Kidney capillary endothelial cell (primary cell): ENCODE data around the gene B3GALNT2.
A peak's percentile ranks its signal among the peaks of the same experiment; 100 is the strongest.
"Not testable (repeated sequence)": the region's sequence is repeated elsewhere in the genome, so short reads cannot be mapped to it uniquely, and the experiment has no call there.

ENCODE experiments used
- DNase-seq: peaks from one replicate; pipeline ENCODE4 v3.0.0-alpha.2; 2018; ENCODE audit warnings: low spot score

B3GALNT2 gene

DNA sequence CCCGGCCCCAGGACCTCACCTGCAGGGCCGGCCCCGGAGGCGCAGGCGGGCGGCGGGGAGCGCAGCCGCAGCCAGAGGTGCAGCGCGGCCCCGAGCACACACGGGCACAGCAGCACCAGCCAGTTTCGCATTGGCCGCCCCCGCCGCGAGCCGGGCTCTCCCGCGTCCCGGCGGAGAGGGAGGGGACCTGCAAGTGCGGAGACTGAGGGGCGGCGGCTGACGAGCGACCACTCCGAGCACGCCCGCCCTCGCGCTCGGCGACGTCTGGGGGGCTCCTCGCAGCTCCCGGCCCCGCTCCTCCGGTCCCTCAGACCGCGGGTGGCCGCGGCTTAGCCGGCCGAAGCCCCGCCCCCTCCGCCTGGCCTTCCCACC lies at the start of gene B3GALNT2:
Gene B3GALNT2 (minus strand): TSS at position 331 of the 372 bp plus-strand sequence. CDS start 200 bp downstream, at position 131.
- DNase-seq: no peak

DNA sequence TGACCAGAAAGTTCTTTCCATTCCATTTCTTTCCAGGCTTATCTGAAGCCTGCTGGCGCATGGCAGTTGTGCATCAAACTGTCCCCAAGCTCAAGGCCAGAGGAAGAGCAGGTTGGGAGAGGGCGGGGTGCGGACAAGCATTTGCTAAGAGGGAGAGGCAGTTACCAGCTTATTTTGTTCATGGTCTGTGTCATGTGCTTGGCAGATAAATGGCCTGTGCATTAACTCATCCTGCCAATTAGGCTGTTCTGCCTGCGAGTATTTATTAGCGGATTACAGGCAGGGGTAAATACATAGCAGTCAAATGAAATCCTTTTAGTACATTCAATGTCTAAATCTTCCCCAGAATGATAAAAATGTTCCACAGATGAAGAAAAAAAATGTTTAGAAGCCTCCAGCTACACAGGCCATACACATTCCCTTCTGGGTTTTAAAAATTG lies 48.9 kb upstream of the B3GALNT2 start:
- no peak for DNase-seq

DNA sequence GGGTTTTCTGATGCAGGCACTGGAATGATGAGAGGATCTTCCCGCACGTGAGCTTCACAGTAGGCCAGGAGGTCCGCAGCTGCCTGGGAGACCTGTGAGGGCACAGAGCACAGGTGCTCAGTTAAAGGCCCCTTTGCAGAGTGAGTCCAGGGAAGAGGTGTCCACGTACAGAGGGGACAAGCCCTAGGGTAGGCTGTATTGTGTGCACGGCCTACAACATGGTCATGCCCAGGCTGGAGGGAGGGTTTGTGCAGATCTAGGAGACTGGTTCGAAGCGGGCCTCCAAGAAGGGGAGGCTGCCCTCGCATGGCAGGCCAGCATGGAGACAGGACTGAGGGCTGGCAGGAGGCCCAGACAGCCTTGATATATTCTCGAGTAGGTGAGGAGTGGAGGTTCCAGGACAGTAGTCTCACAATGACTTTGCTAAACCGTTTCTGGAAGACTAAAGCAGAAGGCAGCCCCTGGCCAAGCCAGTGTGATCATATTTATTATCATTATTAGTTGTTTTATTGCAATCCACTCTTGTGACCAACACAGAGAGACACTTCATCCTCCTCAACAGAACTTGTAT lies 48.0 kb upstream of the B3GALNT2 start:
- DNase-seq: no peak

DNA sequence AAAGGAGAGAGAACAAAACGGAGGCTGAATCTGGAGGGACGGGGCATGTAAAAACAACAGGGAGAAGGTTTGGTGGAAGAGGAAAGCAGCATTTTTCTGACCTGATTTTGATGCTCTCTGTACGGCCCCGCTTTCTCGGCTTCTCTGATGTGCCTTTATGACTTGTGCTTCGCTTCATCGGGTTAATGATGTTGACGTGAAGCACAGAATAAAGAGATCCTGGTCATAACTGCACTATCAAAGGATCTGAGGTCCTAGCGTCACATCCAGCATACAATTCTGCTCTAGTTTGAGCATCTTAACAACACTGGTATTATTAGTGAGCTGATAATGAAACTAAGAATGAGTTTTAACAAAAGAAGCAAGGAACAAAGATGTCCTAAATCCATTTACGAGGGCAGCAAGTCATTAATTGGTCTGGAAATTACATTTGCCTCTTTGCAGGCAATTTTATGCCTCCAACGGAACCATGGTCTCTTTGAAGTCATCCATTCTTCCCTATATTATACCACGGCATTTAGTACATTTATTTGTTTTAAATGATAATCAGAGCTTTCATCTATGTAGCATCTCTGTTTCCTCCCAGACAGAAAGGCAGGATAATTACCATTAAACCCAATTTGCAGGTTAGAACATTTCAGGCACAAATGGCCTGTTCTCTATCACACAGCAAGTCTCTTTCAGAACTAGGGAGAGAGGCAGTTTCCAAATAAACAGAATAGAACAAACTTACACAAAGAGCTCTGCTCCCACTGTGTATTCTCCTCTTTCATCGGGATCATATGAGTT lies 45.3 kb upstream of the B3GALNT2 start:
- DNase-seq: no peak

DNA sequence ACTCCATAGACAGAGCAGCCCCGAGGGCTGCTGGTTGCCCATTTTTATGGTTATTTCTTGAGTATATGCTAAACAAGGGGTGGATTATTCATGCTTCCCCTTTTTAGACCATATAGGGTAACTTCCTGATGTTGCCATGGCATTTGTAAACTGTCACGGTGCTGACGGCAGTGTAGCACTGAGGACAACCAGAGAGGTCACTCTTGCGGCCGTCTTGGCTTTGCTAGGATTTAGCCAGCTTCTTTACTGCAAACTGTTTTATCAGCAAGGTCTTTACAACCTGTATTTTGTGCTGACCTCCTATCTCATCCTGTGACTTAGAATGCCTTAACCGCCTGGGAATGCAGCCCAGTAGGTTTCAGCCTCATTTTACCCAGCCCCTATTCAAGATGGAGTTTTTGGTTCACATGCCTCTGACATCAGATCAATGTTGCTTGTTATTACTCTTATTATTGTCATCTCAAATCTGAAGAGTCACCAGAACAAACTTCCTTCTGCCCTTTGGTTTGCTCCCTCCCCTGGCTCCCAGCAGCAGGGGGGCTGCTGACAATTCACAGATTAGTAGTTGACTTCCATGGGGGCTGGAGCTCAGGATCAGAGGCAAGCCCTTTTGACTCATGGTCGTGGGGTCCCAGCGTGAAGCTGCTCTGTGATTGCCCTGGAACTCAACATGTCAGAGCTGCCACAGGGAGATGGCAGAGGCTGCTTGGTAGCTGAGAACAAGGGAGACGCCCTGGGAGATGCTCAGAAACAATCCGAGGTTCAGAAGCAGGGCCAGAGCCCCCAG lies 42.3 kb upstream of the B3GALNT2 start:
- not testable (repeated sequence) for DNase-seq

DNA sequence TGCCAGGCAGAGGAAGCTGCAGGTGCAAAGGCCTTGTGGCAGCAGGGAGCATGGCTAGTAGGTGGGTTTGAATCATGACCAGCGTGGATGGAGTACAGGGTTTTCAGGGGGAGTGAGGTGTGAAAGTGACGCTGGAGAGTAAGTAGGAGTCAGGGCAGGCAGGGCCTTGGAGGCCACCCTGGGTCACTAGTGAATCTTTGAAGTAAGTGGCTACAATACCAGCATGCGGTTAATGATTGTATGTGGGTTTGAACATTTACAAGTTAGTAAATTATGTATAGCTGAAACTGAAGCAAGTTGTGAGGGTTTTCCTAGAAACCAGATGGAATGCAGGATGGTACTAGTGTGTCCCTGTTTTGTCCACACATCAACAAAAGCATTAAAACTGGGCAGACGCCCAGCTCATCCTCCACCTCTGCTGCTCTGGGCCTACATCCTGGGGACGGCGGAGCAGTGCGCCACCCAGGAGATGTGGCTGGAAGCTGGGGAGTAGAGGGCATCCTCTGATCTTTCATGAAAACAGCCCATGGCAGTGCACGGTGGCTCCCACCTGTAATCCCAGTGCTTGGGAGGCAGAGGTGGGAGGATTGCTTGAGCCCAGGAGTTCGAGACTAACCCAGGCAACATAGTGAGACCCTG lies 41.2 kb upstream of the B3GALNT2 start:
- DNase-seq: no peak

DNA sequence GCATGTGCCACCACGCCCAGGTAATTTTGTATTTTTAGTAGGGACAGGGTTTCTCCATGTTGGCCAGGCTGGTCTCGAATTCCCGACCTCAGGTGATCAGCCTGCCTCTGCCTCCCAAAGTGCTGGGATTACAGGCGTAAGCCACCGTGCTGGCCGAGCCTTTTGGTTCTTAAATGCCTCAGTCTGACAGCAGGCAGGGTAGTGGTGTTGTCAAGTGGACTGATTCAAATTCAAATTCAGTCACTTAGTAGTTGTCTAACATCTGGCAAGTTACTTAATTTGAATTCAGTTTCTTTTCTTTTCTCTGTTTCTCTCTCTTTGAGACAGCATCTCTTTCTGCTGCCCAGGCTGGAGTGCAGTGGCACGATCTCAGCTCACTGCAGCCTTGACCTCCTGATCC lies 38.6 kb upstream of the B3GALNT2 start:
- DNase-seq: not testable (repeated sequence)

DNA sequence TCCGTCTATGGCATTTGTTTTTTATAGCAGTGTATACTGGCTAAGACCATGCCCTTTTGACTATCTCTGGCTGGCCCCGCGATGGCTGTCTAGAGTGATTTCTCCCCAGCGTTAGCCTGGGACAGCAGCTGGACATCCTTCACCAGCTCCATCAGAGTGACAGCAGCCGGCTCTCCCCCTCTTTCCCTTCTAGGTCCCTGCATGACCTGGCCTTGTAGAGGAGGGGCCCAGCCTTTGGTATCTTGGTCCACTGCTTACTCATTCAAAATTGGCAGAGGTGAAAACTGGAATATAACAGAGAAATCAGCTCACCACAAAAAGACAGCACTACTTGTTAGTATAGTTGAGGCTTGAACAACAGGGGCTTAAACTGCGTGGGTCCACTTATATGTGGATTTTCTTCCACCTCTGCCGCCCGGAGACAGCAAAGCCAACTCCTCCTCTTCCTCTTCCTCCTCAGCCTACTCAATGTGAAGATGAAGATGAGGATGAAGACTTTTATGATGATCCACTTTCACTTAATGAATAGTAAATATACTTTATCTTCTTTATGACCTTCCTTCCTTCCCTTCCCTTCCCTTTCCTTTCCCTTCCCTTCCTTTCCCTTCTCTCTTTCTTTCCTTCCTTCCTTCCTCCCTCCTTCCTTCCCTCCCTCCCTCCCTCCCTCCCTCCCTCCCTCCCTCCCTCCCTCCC lies 29.4 kb upstream of the B3GALNT2 start:
- no peak for DNase-seq

DNA sequence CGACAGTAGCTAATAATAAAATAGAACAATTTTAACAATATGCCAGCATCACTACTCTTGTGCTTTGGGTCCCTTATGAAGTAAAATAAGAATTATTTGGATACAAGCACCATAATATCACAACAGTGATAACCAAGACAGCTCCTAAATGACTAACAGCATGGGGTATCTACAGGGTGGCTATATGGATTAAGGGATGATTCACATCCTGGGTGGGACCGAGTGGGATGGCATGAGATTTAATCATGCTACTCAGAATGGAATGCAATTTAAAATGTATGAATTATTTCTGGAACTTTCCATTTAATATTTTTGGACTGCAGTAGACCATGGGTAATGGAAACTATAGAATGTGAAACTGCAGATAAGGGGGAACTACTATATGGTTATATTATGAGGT lies 28.1 kb upstream of the B3GALNT2 start:
- no peak for DNase-seq

DNA sequence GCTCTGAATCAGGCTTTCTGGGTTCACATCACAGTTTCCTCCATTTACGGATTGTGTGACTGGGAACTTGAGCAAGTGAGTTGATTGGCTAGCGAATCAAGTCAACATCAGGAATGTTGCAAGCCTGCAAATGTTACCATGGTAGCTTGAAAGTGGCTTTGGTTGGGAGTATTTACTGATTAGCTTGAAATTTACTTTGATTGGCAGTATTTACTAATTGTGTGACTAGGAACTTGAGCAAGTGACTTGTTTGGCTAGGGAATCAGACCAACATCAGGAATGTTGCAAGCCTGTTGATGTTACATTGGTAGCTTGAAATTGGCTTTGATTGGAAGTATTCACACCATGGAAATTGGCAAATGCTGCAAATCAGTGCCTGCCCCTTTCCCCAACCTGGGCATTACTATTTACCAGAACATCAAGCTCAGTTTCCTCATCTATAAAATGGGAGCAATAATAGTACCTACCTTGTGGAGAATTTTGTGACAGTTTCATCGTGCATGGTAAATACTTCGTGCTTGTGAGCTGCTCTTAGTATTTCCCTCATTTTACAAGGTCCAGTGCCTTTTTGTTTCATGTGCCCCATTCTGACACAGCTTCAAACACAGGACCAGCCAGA lies 23.1 kb upstream of the B3GALNT2 start:
- DNase-seq: no peak

DNA sequence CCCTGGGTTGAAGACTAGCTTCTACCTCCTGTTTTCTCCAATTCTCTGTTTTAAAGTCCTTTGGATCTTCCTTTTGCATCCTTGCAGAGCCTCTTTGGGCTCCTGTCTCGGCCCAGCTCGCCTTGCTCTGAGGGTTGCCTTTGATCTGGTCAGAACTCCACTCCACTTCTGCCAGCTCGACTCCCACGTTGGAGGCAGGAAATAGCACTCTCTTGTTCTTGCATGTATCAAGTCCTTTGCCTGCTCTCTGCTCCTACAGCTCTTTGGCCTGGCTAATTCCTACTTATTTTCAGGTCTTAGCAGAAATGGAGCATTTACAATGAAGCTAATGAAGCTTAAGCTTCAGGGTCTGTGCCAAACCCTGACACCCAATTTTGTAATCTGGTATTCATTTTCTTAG lies 21.1 kb upstream of the B3GALNT2 start:
- no peak for DNase-seq

DNA sequence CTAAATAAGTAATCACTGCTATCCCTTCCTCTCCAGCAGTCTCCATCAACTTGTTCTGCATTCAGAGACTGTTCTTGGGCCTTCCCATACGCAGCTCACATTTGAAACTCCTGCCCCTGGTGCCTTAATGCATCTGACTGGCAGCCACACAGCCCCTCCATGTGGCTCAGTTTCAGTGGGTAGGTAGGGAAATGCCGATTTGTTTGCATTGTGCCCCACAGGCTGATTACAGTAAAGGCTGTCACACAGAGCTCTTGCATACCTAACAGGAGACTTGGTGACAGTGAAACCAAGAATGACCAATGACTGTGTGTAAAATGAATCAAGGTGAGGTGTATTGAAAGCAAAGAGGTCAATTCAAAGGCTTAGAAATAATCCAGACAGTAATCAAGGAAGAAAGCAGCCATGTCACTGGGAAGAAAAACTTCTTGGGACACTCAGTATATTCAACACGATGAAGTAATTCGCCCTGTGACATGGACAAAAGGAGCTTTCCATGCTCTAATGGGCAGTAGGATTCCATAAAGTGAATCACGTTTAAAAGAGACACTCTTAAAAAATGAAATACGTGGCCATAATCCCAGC lies 12.7 kb upstream of the B3GALNT2 start:
- DNase-seq: no peak

DNA sequence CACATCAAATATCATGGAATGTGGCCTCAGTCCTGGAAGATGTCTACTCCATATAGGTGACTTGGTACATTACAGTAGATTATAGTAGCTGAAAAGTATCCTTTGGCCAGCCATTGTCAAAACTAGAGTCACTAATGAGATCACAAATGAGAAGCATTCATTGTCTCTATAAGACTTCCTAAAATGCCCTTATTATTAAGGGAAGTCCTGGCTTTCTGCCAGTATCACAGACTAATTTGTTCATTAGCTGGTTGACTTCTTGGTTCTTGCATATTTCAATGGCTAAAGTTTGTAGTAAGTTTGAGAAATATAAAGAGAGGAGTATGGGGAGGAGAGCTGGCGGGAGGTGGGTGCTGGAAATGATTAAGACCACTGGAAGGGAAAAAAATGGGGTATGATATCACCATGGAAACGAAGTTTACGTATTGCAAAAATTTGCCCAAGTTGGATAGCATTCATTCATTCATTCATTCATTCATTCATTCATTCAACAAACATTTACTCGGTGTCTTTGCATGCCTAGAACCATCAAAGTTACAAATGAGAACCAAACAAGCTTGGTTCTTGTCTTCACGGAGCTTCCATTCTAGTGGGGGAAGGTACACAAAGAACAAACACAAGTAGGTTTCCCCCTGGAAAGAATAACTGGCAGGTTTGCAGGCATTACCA lies 11.7 kb upstream of the B3GALNT2 start:
- no peak for DNase-seq

DNA sequence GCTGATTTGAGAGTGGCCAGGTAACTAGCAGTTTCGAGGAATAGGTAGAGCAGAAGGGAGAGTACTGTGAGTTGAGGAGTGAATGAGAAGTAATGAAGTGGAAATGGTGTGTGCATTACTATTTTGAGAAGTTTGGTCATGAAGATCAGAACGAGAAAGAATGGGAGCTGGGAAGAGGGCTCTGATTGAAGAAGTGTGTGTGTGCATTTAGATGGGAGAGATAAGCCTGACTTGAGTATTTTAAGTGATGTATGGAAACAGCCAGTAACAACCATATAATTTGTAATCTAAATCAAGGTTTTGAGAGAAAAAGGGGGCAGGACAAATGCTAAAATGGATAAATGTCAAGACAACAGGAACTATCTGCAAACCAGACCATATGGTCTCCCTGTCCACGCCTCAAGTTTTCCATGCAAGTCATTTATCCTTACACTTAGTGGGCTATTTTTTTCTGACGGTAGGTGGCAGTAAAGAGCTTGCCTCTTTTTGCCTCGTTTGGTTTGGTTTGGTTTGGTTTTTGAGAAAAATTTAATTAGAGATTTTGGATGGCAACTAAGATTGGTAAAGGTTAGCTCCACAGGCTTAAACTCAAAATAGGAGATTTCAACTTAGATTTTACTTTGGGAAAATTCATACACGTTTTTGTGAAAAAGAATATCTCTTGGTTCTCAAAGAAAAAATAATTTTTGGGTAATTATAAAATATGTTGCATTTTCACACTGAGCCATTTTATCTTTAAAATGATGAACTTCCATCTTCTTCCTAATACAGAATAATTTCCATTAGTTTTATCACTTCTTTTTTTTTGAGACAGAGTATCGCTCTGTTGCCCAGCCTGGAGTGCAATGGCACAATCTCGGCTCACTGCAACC lies 9.5 kb upstream of the B3GALNT2 start:
- peak; percentile 66 for DNase-seq

DNA sequence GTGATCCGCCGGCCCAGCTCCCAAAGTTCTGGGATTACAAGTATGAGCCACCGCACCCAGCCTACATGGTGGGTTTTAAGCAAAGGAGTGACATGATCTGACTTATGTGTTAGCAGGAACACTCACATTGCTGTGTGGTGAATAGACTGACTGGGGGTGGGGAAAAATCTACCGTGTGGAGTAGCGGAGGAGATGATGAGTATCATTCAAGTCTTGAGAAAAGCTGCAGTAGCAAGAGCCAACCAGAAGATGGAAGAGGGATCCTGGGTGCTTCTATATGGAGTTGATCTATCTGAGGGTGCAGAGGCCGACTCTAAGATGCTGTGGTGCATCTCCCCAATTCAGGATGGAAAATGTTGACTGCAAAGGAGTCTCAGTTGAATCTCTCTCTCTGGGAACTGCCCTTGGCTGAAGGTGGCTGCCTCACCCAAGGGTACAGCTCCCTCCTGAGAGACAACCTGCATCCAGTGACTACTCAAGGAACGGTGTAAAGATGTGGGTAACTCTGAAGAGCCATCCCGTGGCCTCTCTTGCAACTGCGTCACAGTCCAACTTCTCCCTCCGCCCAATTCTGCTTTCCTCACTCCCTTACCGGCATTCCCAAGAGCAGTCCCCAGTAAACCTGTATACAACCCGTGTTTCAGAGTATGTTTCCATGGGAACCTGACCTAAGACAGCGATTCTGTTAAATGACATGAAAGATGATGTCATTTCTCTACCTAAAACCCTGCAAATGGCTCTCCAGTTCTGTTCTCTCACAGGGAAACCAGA lies 7.4 kb upstream of the B3GALNT2 start:
- no peak for DNase-seq

DNA sequence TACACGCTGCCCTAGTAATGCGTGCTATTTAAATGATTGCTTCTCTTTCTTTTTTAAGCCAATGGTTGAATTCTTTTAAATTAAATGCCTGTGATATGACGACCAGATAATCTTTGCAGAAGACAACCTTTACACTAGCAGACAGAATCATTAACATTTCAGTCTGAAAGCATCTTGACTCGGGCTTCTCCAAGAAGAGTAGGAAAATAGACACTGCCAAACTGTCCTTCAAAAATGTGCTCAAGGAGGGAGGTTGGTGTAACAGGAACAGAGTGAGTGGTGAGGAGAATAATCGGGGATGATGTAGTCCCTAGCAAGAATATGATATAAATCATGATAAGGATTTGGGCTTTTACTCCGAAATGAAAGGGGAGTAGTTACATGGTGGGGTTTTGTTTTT lies 6.6 kb upstream of the B3GALNT2 start:
- DNase-seq: no peak

DNA sequence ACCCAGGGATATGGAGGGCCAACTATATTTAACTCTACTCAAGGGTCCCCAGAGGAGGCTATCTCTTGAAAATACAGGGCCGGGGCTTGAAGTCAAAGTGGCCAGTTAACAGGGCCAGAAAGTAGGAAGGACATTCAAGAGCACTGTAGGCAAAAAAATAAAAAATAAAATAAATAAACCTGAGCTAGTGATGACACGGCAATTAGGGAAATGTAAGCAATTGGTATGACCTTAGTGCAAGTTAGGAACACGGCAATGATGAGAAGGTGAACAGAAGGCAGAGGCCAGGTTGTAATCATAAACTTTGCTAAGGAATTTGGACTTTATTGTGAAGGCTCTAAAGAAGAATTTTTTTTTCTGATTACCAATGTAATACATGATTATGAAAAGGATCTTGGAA lies 3.4 kb upstream of the B3GALNT2 start:
- DNase-seq: no peak

DNA sequence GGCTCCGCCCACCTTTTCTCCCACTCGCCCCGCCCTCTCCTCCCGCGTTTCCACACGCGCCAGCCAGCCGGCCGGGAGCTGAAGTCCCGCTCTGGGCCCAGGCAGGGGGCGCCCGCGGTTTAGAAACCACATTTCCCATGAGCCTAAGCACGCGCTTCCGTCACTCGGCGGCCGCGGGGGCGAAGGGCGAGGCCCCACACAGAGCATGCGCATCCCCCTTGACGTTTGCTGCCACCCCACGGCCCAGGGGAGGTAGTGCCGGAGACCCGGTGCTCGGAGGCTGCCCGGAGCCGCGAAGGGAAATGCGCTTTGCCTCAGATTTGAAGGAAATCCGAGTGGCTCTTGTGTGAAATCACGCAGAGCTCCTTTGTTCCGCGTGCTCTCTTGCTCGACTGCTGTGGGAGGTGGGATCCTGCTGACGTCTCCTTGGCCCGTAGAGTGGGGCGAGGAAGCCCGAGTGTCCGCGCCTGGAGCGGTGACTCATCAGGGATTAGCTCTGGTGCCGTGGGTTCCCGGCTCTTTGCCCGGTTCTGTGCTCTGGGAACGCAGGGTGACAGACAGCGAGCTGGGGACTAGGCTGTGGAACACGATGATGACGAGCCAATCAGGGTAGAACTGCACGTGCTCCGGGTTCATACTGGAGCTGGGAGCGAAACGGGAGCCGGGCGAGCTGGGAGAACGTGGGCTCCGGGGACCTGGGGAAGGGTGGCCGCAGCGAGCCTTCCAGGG lies 406 bp upstream of the B3GALNT2 start:
- peak; percentile 98 for DNase-seq
